Kidney (tissue), 14 donors: Measurements from ENCODE around the gene COA3. TPM values are rescaled to one million over a fixed set of nuclear protein-coding genes. Genes with fewer than 3 reads are reported as not detected.
A peak's percentile ranks its signal among the peaks of the same experiment; 100 is the strongest.

ENCODE experiments used
- DNase-seq, 5 donors: peaks; one replicate each; pipeline ENCODE4 v3.0.0-alpha.2; 2013 to 2020
- FAIRE-seq: peaks from 2 replicates; lab custom pipeline; 2012; peaks lifted over from hg19 to GRCh38; lab: Jason Lieb, UNC
- H3K27ac ChIP-seq, 2 donors: one replicate each; pipeline ENCODE4 v1.7.0; 2013; ENCODE audit warnings: low read depth in 2 of 2, low read length in 2 of 2, inconsistent platforms in 1 of 2
- H3K27me3 ChIP-seq: one replicate; pipeline ENCODE4 v1.7.1; 2013; ENCODE audit warnings: low read length, inconsistent platforms; ENCODE audit not compliant: control insufficient read depth, insufficient read depth
- H3K36me3 ChIP-seq, 3 donors: one replicate each; pipeline versions ENCODE4 v1.7.0 to v1.7.1; 2013; ENCODE audit warnings: low read length in 3 of 3, control low read depth in 1 of 3, inconsistent platforms in 1 of 3; ENCODE audit not compliant: insufficient read depth in 3 of 3, control insufficient read depth in 2 of 3
- H3K4me1 ChIP-seq, 3 donors: one replicate each; pipeline versions ENCODE4 v1.7.0 to v1.7.1; 2013; ENCODE audit warnings: low read length in 3 of 3, inconsistent platforms in 1 of 3, low read depth in 1 of 3; ENCODE audit not compliant: control insufficient read depth in 2 of 3, insufficient read depth in 2 of 3
- H3K4me3 ChIP-seq, 3 donors: one replicate each; pipeline versions ENCODE4 v1.7.0 to v1.8.1; 2013; ENCODE audit warnings: low read length in 3 of 3, control low read depth in 1 of 3, inconsistent platforms in 1 of 3
- H3K9ac ChIP-seq, 3 donors: one replicate each; pipeline versions ENCODE4 v1.7.0 to v1.7.1; 2013; ENCODE audit warnings: low read length in 3 of 3, control low read depth in 1 of 3, inconsistent platforms in 1 of 3
- H3K9me3 ChIP-seq, 3 donors: one replicate each; pipeline versions ENCODE4 v1.7.0 to v1.7.1; 2013; ENCODE audit warnings: low read length in 3 of 3, control low read depth in 1 of 3, inconsistent platforms in 1 of 3; ENCODE audit not compliant: control insufficient read depth in 2 of 3, insufficient read depth in 1 of 3
- intact Hi-C: fragments of 100-400 bp; cut with DNase I; formaldehyde crosslinking; loops from one replicate; pipeline ENCODE4 v1.11.1; 2022
- polyA plus RNA-seq: library from polyadenylated mRNA; stranded (reverse); fragments of 350-450 nt; fragmentation: Illumina TruSeq; extraction: RNeasy Lipid Tissue Mini Kit (QIAGEN cat#74804); gene quantifications from one replicate; pipeline ENCODE4 v1.2.3, GENCODE V29; 2014; ENCODE audit warnings: low read depth, low replicate concordance; ENCODE audit not compliant: insufficient read depth
- total RNA-seq: library from RNA; stranded (reverse); fragmentation: NEBNext Ultra II Directional; extraction: Animal tissue kit (Norgen Biotek cat#: 25700); gene quantifications from one replicate; pipeline ENCODE4 v1.2.1, GENCODE V29; 2021
- TF ChIP-seq, protein P1 (sequence below): IDR thresholded peaks from 3 replicates; pipeline ENCODE4 v1.5.1; 2012; ENCODE audit warnings: mild to moderate bottlenecking, moderate library complexity, borderline replicate concordance; ENCODE audit not compliant: insufficient read depth; ENCODE audit errors: extremely low read depth
- donor health status: control.
- donor health status: control.
- donor health status: control.
- donor health status: control.
- donor health status: control.
- donor health status: DM: yes; HTN: yes; CAD: no.
- donor health status: Normal renal cell carcinoma (clear cell type).

COA3 gene
- total and polyA plus RNA-seq, 2 donors from 2014 or later = 144 to 656 TPM

GRCh38 chr17:42796066-42796758, 2.3 kb downstream of the COA3 start:
- DNase-seq = no peak
- FAIRE-seq = no peak
- no peak overlapping the region for H3K4me3 ChIP-seq
- peak overlapping the region; percentile 90 to 97 for H3K27ac ChIP-seq
- peaks cover 0 to 21% (median 13%) of the 10 kb centered on the region in 3 donors for H3K4me1 ChIP-seq
- no peaks in the 10 kb centered on the region for H3K36me3 ChIP-seq
- TF ChIP-seq, protein P1, sequence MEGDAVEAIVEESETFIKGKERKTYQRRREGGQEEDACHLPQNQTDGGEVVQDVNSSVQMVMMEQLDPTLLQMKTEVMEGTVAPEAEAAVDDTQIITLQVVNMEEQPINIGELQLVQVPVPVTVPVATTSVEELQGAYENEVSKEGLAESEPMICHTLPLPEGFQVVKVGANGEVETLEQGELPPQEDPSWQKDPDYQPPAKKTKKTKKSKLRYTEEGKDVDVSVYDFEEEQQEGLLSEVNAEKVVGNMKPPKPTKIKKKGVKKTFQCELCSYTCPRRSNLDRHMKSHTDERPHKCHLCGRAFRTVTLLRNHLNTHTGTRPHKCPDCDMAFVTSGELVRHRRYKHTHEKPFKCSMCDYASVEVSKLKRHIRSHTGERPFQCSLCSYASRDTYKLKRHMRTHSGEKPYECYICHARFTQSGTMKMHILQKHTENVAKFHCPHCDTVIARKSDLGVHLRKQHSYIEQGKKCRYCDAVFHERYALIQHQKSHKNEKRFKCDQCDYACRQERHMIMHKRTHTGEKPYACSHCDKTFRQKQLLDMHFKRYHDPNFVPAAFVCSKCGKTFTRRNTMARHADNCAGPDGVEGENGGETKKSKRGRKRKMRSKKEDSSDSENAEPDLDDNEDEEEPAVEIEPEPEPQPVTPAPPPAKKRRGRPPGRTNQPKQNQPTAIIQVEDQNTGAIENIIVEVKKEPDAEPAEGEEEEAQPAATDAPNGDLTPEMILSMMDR = no peak
- intact Hi-C loops = no loop called here
- peak overlapping the region in 1 of 3 donors; percentile 97 for H3K9ac ChIP-seq
- no peaks in the 10 kb centered on the region for H3K9me3 ChIP-seq
- H3K27me3 ChIP-seq = no peaks in the 10 kb centered on the region

DNA sequence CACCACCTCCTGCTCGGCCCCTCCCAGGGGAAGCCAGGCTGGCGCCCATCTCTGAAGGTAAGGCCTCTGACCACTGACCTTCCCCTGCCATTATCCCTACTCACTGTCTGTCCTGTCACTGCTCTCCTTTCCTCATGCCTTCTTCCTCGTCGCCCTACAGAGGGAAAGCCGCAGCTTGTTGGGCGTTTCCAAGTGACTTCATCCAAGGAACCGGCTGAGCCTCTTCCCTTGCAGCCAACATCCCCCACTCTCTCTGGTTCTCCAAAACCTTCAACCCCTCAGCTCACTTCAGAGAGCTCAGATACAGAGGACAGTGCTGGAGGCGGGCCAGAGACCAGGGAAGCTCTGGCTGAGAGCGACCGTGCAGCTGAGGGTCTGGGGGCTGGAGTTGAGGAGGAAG, 3.0 kb downstream of the COA3 start:
- no peak for DNase-seq
- no peak for FAIRE-seq
- peaks cover 0 to 21% (median 13%) of the 10 kb centered on the region in 3 donors for H3K4me1 ChIP-seq
- no peaks in the 10 kb centered on the region for H3K27me3 ChIP-seq
- TF ChIP-seq, protein P1 = no peak
- no peaks in the 10 kb centered on the region for H3K36me3 ChIP-seq
- intact Hi-C loops = no loop called here
- H3K9ac ChIP-seq = no peak overlapping the region
- peak overlapping the region; percentile 90 to 97 for H3K27ac ChIP-seq
- no peaks in the 10 kb centered on the region for H3K9me3 ChIP-seq
- no peak overlapping the region for H3K4me3 ChIP-seq

- H3K9ac ChIP-seq = no peak overlapping the region
- DNase-seq (no peak), FAIRE-seq (no peak)
- TF ChIP-seq, protein P1 = no peak
- peaks cover 0 to 21% (median 13%) of the 10 kb centered on the region in 3 donors for H3K4me1 ChIP-seq
- no peaks in the 10 kb centered on the region for H3K36me3 ChIP-seq
- no peak overlapping the region for H3K4me3 ChIP-seq
- no peaks in the 10 kb centered on the region for H3K9me3 ChIP-seq
- H3K27me3 ChIP-seq = no peaks in the 10 kb centered on the region
- peak overlapping the region; percentile 33 to 90 for H3K27ac ChIP-seq
- intact Hi-C loops = no loop called here
These were observed 3.4 kb downstream of the COA3 start for GRCh38 chr17:42795061-42795460.

- no peaks in the 10 kb centered on the region for H3K9me3 ChIP-seq
- H3K36me3 ChIP-seq = no peaks in the 10 kb centered on the region
- H3K4me1 ChIP-seq = peaks cover 0 to 13% (median 7%) of the 10 kb centered on the region in 3 donors
- no peak for DNase-seq
- TF ChIP-seq, protein P1 = no peak
- intact Hi-C loops = no loop called here
- H3K27me3 ChIP-seq = no peaks in the 10 kb centered on the region
- FAIRE-seq = no peak
- H3K27ac ChIP-seq = no peak overlapping the region
- no peak overlapping the region for H3K9ac ChIP-seq
- no peak overlapping the region for H3K4me3 ChIP-seq
These were observed 6.0 kb downstream of the COA3 start for GRCh38 chr17:42792545-42792944.
